Neutrophil (primary cell): ENCODE data around the gene APRT.

Experiments
- H3K27ac ChIP-seq: fragments of 200-600 bp; sonication (generic); 2 replicates; pipeline ENCODE4 v1.5.1; 2016; ENCODE audit warnings: mild to moderate bottlenecking, moderate library complexity
- H3K27me3 ChIP-seq: fragments of 200-600 bp; sonication (generic); 2 replicates; pipeline ENCODE4 v1.6.0; 2016; ENCODE audit warnings: mild to moderate bottlenecking
- H3K36me3 ChIP-seq: fragments of 200-600 bp; sonication (generic); 2 replicates; pipeline ENCODE4 v1.5.1; 2017
- H3K4me1 ChIP-seq, 2 experiments: fragments of 200-600 bp in 1 of 2; sonication (generic) in 1 of 2; 1 replicate in 1 of 2; 2 replicates in 1 of 2; pipeline versions ENCODE4 v1.5.1 to v1.6.1; 2013 to 2016; ENCODE audit warnings: low read depth in 1 of 2, low read length in 1 of 2, mild to moderate bottlenecking in 1 of 2, moderate library complexity in 1 of 2; ENCODE audit not compliant: control insufficient read depth in 1 of 2, insufficient read depth in 1 of 2
- H3K4me3 ChIP-seq, 2 experiments: fragments of 200-600 bp in 1 of 2; sonication (generic) in 1 of 2; 1 replicate in 1 of 2; 2 replicates in 1 of 2; pipeline ENCODE4 v1.5.1; 2013 to 2016; ENCODE audit warnings: low read depth in 1 of 2, low read length in 1 of 2, mild to moderate bottlenecking in 1 of 2, moderate library complexity in 1 of 2
- H3K9me3 ChIP-seq: fragments of 200-600 bp; sonication (generic); 2 replicates; pipeline ENCODE4 v1.5.1; 2016
- TF ChIP-seq, protein P1 (sequence below): fragments of 200-600 bp; sonication (generic); IDR thresholded peaks from 2 replicates; pipeline ENCODE4 v1.5.1; 2016; ENCODE audit warnings: antibody characterized with exemption

The APRT gene

DNA sequence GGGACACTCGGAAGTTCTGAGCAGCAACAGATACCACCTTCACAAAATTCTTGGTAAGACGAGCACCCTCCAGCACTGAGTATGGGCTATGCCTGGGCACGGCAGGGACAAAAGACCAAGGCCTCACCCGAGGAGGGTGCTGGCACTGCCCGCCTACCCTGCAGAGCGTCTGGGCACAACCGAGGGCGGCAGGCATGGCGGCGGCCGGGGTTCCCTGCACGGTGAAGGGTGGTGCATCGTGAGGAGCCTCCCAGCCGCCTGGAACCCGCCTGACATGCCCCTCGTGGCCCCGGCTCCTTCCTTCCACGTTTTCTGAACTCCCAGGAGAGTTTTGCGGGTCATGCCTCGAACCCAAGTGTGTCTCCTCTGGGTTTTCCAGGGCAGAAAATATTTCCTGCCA is 26.1 kb upstream of the APRT start:
- Histone ChIP-seq H3K4me1 (peaks cover 40 to 44% of the 10 kb centered on the region in 2 experiments), H3K9me3 (no peaks in the 10 kb centered on the region), H3K36me3 (peaks cover 89% of the 10 kb centered on the region)

DNA sequence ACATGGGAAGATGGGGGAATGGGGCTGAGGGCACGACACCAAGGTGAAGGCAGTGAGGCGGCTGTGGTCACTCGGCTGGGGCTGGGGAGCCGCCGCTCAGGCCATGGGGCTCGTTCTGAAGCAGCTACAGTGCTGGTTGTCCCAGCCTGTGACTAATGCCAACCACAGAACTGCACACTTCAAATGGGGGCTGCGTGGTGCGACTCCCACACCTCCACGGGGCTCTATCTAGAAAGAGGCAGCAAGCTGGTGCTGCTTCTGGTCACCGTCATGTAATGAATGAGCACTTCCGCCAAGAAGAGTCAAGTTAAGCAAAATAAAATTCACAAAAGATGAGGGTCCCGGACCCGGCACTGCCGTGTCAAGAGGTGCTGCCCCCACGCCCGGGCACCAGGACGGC is 25.1 kb upstream of the APRT start:
- H3K27ac ChIP-seq, result no peak overlapping the region
- peaks cover 89% of the 10 kb centered on the region for H3K36me3 ChIP-seq
- no peaks in the 10 kb centered on the region for H3K9me3 ChIP-seq
- H3K4me3 ChIP-seq, result no peak overlapping the region
- H3K4me1 ChIP-seq, result peaks cover 36 to 39% of the 10 kb centered on the region in 2 experiments
- no peaks in the 10 kb centered on the region for H3K27me3 ChIP-seq
- TF ChIP-seq, protein P1, sequence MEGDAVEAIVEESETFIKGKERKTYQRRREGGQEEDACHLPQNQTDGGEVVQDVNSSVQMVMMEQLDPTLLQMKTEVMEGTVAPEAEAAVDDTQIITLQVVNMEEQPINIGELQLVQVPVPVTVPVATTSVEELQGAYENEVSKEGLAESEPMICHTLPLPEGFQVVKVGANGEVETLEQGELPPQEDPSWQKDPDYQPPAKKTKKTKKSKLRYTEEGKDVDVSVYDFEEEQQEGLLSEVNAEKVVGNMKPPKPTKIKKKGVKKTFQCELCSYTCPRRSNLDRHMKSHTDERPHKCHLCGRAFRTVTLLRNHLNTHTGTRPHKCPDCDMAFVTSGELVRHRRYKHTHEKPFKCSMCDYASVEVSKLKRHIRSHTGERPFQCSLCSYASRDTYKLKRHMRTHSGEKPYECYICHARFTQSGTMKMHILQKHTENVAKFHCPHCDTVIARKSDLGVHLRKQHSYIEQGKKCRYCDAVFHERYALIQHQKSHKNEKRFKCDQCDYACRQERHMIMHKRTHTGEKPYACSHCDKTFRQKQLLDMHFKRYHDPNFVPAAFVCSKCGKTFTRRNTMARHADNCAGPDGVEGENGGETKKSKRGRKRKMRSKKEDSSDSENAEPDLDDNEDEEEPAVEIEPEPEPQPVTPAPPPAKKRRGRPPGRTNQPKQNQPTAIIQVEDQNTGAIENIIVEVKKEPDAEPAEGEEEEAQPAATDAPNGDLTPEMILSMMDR, result no peak

More for the DNA sequence above, 26.1 kb upstream of the APRT start:
- TF ChIP-seq, protein P1, result no peak
- Histone ChIP-seq H3K4me3 (no peak overlapping the region), H3K27ac (no peak overlapping the region), H3K27me3 (no peaks in the 10 kb centered on the region)

DNA sequence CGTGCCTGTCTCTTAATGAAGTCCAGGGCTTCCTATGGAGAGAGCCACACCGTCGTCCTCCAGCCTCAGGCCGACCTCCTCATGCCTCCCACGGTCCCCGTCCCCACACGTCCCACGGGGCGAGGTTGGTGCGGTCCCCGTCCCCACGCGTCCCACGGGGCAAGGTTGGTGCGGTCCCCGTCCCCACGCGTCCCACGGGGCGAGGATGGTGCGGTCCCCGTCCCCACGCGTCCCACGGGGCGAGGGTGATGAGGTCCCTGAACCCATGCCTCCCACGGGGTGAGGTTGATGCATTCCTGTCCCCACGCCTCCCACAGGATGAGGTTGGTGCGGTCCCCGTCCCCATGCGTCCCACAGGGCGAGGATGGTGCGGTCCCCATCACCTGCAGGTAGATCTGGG is 24.1 kb upstream of the APRT start:
- no peaks in the 10 kb centered on the region for H3K9me3 ChIP-seq
- H3K36me3 ChIP-seq, result peaks cover 87% of the 10 kb centered on the region
- H3K27ac ChIP-seq, result no peak overlapping the region
- no peak overlapping the region for H3K4me3 ChIP-seq
- peaks cover 26 to 29% of the 10 kb centered on the region in 2 experiments for H3K4me1 ChIP-seq
- TF ChIP-seq, protein P1, result no peak
- H3K27me3 ChIP-seq, result no peaks in the 10 kb centered on the region

DNA sequence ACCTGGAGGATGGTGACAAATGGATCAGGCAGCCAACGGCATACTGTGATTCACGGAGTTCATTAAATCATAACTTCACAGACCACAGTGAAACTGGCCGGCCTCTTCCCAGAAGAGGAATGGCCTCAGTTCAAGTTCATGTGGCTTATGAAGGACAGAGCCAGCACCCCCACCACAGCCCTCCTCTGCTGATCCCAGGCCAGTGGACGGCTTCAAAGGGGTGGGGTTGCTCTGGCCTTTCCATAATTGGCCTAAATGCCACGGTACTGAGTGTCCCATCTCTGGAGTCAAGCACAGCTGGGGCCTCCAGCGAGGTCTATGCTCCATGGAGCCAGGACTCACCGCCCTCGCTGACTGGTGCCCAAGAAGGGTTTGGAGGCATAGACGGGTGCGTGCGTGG is 23.7 kb upstream of the APRT start:
- TF ChIP-seq, protein P1, result no peak
- Histone ChIP-seq H3K9me3 (no peaks in the 10 kb centered on the region), H3K4me1 (peaks cover 22 to 25% of the 10 kb centered on the region in 2 experiments), H3K36me3 (peaks cover 87% of the 10 kb centered on the region), H3K4me3 (no peak overlapping the region), H3K27ac (no peak overlapping the region), H3K27me3 (no peaks in the 10 kb centered on the region)

DNA sequence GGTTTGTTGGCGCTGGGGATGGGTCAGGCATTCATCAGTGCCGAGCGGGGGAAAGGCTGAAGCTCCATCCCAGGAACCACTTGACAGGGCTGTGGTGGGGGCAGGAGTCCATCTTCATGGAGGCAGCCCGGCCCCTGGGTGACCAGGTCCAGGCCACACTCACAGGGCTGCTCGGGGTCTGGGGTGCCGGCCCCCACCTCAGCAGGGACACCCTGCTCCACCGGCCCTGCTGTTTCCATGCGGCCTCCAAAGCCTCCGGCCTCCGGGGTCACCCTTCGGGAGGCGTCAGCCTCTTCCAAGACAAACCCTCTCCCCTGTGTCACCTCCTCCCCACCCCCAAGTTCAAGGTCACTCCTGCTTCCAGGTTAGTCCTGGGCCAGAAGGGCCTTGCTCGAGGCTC is 22.9 kb upstream of the APRT start:
- no peaks in the 10 kb centered on the region for H3K27me3 ChIP-seq
- H3K36me3 ChIP-seq, result peaks cover 90% of the 10 kb centered on the region
- no peak overlapping the region for H3K27ac ChIP-seq
- H3K4me1 ChIP-seq, result peaks cover 15 to 17% of the 10 kb centered on the region in 2 experiments
- no peaks in the 10 kb centered on the region for H3K9me3 ChIP-seq
- TF ChIP-seq, protein P1, result no peak
- no peak overlapping the region for H3K4me3 ChIP-seq

DNA sequence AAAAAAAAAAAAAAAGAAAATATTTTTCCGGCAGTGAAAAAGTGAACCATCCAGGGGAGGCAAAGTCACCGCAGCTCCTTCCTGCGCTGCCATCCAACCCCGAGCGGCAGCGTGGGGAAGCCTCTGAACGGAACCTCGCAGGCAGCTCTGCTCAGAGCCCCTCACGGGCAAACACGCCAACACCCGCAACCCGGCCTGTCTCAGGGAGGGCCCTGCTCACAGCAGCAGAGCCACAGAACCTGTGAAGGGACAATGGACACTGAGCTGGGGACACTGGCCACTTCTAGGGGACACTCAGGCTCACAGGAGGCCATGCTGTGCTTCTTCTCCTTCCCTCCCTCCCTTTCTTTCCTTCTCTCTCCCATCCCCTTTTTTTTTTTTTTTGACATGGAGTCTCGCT is 21.4 kb upstream of the APRT start:
- H3K27ac ChIP-seq, result no peak overlapping the region
- H3K9me3 ChIP-seq, result no peaks in the 10 kb centered on the region
- H3K36me3 ChIP-seq, result peaks cover 90% of the 10 kb centered on the region
- no peak overlapping the region for H3K4me3 ChIP-seq
- peaks cover 0 to 2% of the 10 kb centered on the region in 2 experiments for H3K4me1 ChIP-seq
- TF ChIP-seq, protein P1, result no peak
- H3K27me3 ChIP-seq, result no peaks in the 10 kb centered on the region
